GM19372 (cell line): ENCODE measurements around the gene FRMPD4.
"Not testable (repeated sequence)": the region's sequence is repeated elsewhere in the genome, so short reads cannot be mapped to it uniquely, and the experiment has no call there.

ENCODE experiments used
- ATAC-seq: cut with Tn5 transposase; IDR thresholded peaks from one replicate; pipeline ENCODE4 v1.9.1; 2021; ENCODE audit warnings: mild to moderate bottlenecking, low read depth, moderate library complexity; ENCODE audit not compliant: unreplicated experiment

FRMPD4 gene

DNA sequence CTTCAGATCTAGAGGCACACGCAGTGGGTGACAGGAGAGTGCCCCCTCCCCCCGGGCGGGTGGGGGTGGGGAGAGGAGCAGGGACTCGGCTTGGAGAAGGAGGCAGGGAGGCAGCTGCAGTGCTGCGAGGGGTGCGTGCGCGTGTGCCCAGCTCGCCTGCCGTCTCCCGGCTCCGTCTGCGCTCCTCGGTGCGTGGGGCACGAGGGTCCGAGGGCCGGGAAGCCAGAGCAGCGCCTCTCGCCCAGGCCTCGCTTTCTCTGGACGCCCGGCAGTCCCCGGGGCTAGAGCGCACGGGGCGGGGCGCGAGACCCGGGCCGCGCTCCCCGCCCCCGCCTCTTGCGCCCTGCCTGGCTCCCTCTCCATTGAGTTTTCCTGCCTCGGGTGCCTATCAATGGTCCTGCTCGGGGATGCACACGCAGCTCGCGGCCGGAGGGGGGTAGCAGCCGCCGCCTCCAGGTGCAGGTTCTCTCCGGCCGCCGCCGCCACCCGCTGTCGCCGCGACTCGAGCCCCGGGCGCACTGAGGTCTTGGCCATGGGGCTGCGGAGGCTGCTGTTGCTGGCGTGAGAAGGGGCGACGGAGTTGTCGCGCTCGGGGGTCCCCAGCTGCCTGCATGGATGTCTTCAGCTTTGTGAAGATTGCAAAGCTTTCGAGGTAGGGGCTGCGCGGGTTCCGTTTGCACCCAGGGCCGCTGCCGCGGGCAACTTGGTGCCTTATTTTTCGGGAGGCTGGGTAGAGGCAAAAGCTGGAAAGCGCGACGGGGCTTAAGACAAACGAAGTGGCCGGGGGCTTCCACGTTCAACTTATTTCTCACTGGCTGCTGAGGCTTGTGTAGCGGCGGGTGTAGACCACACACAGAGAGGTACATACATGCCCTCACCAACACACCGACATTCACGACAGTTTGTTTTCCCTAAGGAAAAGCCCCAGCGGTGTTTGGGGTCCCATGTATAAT, at the start of gene FRMPD4:
Gene FRMPD4, plus strand, starts transcription at position 113 of the 953 bp plus-strand sequence. Its CDS starts 499 bp downstream, at position 612.
- ATAC-seq = no peak

DNA sequence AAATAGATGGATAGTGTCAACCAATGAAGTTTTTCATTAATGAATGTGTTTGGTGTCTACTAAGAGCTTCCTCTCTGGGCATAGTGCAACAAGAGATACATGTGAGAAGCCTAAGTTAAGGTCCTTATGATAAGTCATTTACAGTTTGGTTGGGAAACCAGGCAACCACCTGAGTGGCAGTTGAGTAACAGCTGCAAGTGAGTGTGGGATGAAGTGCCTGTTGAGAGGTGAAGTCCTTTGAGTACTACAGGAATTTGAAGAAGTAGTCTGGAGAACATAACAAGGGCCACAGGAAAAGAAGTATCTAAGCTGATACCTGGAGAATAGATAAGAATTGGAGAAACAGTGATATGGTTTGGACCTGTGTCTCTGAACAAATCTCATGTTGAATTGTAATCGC, 48.5 kb upstream of the FRMPD4 start:
- no peak for ATAC-seq

DNA sequence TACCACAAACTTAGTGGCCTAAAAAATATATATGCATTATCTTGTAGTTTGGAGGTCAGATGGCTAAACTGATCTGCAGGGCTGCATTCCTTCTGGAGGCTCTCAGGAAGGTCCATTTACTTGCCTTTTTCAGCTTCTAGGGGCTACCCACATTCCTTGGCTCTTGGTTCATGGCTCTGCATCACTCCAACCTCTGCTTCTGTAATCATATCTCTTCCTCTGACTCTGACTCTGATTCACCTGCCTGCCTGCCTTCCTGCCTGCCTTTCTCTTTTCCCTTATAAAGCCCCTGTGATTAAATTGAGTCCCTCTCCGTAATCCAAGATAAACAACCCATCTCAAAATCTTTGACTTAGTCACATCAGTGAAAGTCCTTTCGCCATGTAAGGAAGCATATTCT, 25.0 kb upstream of the FRMPD4 start:
- no peak for ATAC-seq

DNA sequence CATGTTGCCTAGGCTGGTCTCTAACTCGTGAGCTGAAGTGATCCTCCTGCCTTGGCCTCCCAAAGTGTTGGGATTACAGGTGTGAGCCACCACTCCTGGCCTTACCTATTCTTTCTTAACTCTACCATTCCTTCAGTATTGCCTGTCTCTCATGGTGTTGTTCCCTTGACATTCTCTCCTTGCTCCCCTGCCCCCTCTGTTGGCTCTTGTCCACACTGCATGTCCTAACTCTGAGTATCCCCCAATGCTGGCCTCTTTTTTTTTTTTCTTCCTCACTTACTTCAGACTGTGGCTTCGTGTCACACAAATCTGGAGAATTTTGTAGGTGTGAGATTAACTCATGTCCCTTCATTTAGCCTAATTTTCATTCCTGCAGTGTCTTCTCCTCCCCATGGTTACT, 22.9 kb upstream of the FRMPD4 start:
- no peak for ATAC-seq

DNA sequence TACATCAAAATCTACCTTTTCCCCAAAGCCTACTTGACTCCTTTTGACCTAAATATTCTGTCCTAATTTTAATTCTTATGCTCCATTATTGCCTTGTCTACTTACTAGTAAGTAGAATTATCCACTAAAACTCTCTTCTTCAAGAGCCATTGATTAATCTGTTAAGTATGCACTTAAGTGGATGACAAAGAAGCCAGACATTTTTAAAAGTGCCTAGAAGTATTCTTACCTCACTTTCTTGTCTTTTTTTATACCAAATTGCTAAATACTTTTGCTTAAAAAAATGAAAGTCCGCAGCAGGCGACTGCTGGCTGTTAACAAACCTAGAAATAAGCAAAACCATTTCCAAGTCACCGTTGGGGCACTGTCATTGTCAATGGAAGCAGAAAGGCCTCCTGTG, 20.1 kb upstream of the FRMPD4 start:
- no peak for ATAC-seq

DNA sequence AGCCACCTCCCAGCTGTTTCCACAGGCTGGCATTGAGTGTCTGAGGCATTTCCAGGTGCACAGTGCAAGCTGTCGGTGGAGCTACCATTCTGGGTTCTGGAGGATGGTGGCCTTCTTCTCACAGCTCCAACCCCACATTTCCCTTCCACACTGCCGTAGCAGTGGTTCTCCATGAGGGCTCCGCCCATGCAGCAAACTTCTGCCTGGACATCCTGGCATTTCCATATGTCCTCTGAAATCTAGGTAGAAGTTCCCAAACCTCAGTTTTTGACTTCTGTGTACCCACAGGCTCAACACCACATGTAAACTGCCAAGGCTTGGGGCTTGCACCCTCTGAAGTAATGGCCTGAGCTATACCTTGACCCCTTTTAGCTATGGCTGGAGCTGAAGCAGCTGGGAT, 10.3 kb upstream of the FRMPD4 start:
- no peak for ATAC-seq

DNA sequence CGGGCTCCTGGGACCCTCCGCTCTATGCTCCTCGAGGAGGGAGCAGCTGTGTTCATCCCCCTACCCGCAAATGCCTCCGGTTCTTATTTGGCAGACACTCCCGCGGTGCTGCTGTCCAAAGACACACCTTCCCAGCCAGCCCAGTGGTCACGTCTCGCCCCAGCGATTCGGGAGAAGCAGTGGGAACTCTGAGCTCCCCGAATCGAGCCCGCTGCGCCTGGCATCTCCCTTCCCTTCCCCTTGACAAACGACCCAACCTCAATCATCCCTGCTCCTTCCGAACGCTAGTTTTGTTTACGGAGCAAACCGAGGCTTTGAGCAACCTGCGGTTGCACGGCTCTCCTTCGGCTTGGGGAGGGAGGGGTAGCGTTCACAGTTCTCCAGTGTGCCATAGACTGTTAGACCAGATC, 317 bp upstream of the FRMPD4 start:
- ATAC-seq = no peak

DNA sequence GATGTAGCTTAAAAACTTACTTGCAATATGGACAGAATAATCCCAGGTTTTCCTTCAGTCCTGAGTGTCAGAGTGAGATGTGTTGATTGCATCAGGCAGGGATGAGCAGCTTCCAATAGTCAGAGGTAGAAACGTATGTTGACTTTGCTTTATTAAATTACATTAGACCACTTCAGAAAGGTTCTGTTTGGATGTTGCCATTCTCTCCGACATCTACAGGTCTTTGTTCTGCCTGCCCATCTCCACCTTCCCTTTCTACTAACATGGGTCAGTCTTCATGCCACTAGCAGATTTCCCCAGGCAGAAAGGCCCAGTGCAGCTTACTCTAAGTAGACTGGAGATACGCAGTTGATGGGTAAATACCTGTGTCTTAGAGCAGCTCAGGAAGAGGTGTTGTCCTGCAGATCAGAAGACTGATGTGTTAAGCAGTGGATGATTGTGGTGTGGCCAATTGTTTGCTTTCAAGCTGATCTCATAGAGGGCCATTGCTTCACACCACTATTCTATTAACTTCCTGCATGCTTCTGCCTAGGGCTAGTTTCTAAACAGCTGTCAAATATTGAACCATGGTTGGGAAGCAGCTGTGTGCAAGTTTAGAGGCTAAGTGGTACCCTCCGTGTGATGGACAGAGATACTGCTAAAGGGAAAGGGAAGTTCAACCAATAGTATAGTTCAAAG, 1.8 kb downstream of the FRMPD4 start:
- no peak for ATAC-seq

DNA sequence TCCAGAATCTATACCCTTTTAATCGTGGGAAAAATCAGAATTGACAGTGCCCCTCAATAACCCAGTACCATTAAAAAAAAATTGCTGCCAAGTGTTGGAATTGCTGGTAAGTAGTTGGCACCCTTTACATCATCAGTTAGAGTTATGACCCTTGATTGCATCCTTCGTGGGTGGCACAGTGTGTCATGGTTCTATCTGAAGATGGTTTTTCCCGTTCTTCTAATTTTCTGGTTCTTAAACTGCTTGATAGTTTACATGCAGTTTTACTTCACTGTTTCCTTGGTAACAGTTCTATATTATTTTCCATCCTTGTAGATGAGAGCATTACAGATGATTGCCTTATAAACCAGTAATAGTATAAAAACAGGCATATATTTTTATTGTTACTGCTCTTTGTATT, 3.2 kb downstream of the FRMPD4 start:
- no peak for ATAC-seq

DNA sequence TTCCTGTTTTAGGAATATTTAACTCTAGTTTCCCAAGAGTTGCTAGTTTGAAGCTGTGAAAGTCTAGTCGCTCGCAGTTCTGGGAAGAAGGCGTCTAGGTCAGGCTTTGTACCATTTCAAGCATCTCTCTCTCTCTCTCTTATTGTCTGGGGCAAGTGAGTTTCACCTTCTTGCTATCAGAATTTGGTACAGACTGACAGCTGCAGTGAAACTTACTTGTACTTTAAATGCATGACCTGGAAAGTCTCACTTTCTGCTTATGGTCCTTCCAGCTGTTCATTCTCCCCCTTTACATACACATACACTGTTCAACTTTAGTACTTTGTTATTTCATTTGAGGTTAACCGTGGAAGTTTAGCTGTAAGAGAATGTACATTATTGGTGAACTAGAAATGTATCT, 4.4 kb downstream of the FRMPD4 start:
- no peak for ATAC-seq

DNA sequence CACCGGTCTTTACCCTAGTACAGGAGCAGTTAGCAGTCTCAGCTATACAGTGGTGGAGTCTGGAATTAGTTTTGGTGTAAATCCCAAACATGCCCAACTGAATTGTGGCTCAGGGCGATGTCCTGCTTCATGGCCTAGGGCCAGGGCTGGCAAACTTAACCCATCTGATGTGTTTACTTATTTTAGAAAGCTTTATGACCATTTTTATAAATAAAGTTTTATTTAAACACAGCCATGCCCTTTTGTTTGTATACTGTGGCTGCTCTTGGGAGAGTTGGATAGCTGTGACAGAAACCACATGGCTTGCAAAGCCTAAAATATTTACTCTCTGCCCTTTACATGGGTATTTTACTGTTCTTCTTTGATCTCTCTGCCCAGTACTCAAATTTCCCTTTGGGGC, 7.1 kb downstream of the FRMPD4 start:
- ATAC-seq = no peak

DNA sequence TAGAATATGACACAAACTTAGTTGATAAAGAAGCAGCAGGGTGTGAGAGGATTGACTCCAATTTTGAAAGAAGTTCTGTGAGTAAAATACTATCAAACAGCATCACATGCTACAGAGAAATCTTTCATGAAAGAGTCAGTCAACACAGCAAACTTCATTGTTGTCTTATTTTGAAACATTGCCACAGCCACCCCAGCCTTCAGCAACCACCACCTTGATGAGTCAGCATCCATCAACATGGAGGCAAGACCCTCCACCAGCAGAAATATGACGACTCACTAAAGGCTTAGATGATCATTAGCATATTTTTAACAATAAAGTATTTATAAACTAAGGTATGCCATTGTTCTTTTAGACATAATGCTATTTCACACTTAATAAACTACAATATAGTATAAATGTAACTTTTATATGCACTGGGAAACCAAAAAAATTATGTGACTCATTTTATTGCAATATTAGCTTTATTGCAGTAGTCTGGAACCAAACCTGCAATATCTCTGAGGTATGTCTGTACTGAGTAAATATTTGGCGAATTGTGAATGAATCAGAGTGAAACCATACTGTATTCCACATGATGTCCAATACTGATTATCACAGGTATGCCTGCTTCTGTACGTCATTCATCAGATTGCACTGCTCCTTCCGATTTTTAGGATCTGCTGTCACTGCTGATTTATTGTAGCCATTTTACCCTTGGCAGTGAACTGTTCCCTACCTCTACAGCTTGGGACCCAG, 11.6 kb downstream of the FRMPD4 start:
- no peak for ATAC-seq

DNA sequence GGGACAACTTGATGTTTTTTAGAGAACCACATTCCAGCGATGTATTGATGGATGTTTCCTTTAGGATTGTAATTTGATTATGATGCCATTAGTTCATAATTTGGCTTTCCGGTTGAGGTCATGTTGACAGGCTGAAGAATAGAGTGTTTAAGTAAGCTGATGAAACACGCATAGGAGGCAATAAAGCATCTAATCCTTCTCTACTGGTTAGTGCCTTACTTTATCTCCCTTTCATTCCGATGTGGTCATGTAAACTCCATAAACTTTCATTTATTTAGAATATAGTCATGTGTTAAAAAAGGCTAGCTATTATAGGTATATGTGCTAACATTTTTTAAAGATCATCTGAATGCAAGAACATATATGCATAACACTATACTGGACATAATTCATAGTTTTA, 15.0 kb downstream of the FRMPD4 start:
- ATAC-seq = no peak

DNA sequence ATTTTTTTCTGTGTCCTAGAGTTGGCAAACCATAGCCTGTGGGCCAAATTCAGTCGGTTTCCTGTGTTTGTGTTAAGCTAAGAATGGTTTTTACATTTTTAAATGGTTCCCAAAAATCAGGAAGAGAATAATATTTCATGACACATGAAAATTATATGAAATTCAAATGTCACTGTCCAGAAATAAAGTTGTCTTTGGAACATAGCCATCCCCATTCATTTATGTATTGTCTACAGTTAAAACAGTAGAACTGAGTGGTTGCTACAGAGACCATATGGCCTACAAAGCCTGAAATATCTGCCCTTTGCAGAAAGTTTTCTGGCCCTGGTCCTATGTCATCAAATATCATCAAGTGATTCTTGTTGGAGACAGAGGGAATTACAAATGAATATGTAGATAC, 15.5 kb downstream of the FRMPD4 start:
- no peak for ATAC-seq

DNA sequence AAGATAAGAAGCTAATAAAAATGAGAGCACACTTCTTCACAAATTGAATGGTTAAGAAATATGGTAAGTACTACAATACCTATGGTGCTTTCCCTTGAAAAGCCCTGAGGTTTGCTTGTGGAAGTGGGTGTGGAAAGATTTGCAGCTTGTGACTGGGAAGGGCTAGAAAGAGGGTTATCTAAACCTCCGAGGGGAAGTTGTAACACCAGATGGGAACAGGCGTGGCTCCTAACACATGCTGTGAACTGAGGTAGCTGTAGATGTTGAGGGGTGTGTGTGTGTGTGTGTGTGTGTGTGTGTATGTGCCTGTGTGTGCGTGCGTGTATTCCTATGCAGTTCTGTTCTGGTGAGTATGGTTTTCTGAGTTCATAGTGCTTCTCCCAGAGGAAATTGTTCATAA, 21.5 kb downstream of the FRMPD4 start:
- no peak for ATAC-seq

DNA sequence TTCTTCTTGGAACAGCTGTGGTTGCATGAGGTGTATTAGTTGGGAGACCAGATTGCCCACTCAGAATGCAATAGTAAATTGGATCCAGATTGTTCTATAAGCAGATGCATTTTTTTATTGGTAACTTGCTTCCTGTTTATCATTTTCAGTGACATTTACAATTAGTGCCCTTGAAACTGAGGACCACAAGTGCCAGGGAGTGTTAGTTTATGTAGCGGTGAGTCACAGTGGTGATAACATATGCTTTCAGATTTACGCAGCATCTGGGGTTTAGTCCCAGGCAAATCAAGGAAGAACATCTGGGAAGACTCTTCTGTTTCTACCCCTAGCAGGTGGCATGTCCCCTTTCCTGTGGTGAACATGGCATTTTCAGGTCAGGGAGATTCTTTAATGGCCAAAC, 24.1 kb downstream of the FRMPD4 start:
- no peak for ATAC-seq

DNA sequence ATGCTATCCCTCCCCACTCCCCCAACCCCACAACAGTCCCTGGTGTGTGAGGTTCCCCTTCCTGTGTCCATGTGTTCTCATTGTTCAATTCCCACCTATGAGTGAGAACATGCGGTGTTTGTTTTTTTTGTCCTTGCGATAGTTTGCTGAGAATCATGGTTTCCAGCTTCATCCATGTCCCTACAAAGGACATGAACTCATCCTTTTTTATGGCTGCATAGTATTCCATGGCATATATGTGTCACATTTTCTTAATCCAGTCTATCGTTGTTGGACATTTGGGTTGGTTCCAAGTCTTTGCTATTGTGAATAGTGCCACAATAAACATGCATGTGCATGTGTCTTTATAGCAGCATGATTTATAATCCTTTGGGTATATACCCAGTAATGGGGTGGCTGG, 25.9 kb downstream of the FRMPD4 start:
- ATAC-seq = not testable (repeated sequence)

DNA sequence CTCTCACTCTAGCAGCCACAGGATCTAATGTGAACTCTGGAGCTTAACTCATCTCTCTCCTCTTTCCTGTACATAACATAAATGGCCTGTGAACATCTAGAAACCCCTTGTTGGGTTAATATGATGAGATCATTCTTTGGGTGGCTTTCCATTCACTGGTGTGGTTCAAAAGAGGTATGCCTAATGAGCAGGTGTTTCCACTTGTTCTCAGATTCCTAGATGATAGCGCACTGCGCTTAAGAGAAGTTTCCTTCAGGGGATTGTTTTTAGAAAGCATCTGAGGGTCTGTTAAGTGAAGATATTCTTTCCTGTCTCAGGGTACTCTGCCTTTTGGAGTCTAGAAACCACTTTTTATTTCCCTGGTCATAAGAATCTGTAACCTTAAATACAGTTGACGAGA, 32.5 kb downstream of the FRMPD4 start:
- no peak for ATAC-seq

DNA sequence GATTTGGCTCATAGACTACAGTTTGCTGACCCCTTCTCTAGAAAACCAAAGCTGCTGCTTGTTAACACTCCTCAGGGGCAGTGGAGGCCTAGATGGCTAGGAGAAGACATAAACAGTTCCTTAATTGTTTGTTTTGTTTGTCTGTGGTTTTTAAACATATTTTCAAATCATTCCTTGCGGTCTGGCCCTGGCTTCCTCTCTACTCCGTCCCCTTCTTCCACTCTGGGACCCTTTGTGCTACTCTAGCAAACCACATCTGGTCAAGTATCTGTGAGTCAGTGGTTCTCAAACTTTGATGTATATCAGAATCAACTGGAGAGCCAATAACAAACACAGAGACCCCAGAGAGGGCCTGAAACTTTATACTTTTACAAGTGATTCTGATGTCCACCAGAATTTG, 36.1 kb downstream of the FRMPD4 start:
- ATAC-seq = no peak

DNA sequence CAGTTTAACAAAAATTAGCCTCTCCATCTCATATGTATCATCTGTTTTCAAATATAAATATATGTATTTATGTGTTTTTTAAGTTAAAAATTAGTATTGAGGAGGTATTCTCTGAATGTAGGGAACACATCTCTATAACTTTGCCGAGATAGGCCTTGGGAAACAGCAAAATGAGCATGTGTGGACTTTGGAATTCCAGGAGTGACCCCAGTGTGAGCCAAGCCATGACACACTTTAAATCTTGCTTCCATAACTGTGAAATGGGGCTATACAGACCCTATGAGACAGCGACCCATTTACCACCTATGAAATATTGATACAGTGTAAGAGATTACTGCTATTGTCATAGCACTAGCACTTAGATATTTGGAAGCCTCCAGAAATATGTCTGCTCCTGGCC, 58.8 kb downstream of the FRMPD4 start:
- no peak for ATAC-seq

DNA sequence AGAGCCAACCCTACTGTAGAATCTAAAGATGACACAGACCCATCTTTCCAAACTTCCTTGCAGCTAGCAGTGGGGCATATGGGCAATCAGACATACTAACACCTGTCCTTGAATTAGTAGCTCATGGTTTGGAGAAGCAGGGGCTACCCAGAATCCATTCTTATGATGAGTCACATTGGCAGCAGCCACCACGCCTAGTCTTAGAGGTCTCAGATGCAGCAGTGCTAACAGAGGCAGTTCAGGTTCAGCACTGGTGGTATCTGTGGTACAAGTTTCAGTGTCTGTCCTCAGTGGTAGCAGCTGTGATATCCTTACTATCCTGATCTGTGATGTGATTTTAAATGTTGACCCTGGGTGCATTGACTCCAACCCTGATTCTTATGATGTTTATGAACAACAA, 68.1 kb downstream of the FRMPD4 start:
- ATAC-seq = no peak
